GF-D8 (cell line): ENCODE results near the gene NXN.
"Not testable (repeated sequence)": the region's sequence is repeated elsewhere in the genome, so short reads cannot be mapped to it uniquely, and the experiment has no call there.

ENCODE experiments used
- DNase-seq: peaks from one replicate; lab custom pipeline; 2025; lab: John Stamatoyannopoulos, UW

The NXN gene

GRCh38 chr17:799261-799660 is 180.3 kb downstream of the NXN start:
- DNase-seq, result no peak

- no peak for DNase-seq
Measured at GRCh38 chr17:798246-798645, 181.3 kb downstream of the NXN start.

GRCh38 chr17:797236-797840 is 182.2 kb downstream of the NXN start:
- no peak for DNase-seq

GRCh38 chr17:796609-797008 is 183.0 kb downstream of the NXN start:
- no peak for DNase-seq

GRCh38 chr17:795721-796120 is 183.9 kb downstream of the NXN start:
- DNase-seq, result no peak

GRCh38 chr17:795276-795675 is 184.3 kb downstream of the NXN start:
- no peak for DNase-seq

- DNase-seq, result no peak
Measured at GRCh38 chr17:794876-795275, 184.7 kb downstream of the NXN start.

- no peak for DNase-seq
Measured at GRCh38 chr17:792277-792676, 187.3 kb downstream of the NXN start.

GRCh38 chr17:791829-792228 is 187.7 kb downstream of the NXN start:
- DNase-seq, result no peak

GRCh38 chr17:790874-791247 is 188.7 kb downstream of the NXN start:
- not testable (repeated sequence) for DNase-seq

GRCh38 chr17:789931-790873 is 189.4 kb downstream of the NXN start:
- not testable (repeated sequence) for DNase-seq

GRCh38 chr17:789160-789840 is 190.3 kb downstream of the NXN start:
- DNase-seq, result no peak

GRCh38 chr17:788551-788950 is 191.0 kb downstream of the NXN start:
- DNase-seq, result no peak

- DNase-seq, result no peak
Measured at GRCh38 chr17:787641-788221, 191.8 kb downstream of the NXN start.

GRCh38 chr17:785901-786300 is 193.7 kb downstream of the NXN start:
- DNase-seq, result not testable (repeated sequence)

GRCh38 chr17:784143-784542 is 195.4 kb downstream of the NXN start:
- no peak for DNase-seq

- DNase-seq, result peak; percentile 3
Measured at GRCh38 chr17:781805-782731, 197.5 kb downstream of the NXN start, which contains the start of the genes GLOD4 and MRM3. TSS of gene GLOD4 (minus strand) at chr17:782280. CDS start at chr17:782255, 25 bp downstream. TSS of gene MRM3 (plus strand) at chr17:782353. CDS start at chr17:782379, 26 bp downstream.

GRCh38 chr17:778096-778495 is 201.5 kb downstream of the NXN start:
- no peak for DNase-seq

GRCh38 chr17:774313-774584 is 205.3 kb downstream of the NXN start:
- no peak for DNase-seq

- DNase-seq, result no peak
Measured at GRCh38 chr17:773467-774312, 205.9 kb downstream of the NXN start.

GRCh38 chr17:773016-773415 is 206.6 kb downstream of the NXN start:
- no peak for DNase-seq
